T-cell (primary cell): ENCODE results near the gene LRRTM4. TPM values are rescaled to one million over a fixed set of nuclear protein-coding genes. Genes with fewer than 3 reads are reported as not detected.

Experiments
- ATAC-seq, 4 experiments: fragments of 200-7000 bp in 3 of 4; fragments of 150-1000 bp in 1 of 4; cut with Tn5 transposase; replicated peaks in 1 of 4; 1 replicate in 3 of 4; 2 replicates in 1 of 4; pipeline ENCODE4 v1.10.0; 2021; ENCODE audit warnings: moderate library complexity in 3 of 4, mild to moderate bottlenecking in 2 of 4, moderate number of reproducible peaks in 1 of 4
- CTCF ChIA-PET, 2 donors: fragments of 300-600 bp; sonication (Branson Sonifier 250); formaldehyde crosslinking; loops; one replicate each; lab custom pipeline; 2022; ENCODE audit warnings: antibody characterized with exemption in 2 of 2; lab: Charles Lee
- POLR2A ChIA-PET, 2 donors: fragments of 300-600 bp; sonication (Branson Sonifier 250); formaldehyde crosslinking; loops; one replicate each; lab custom pipeline; 2022; ENCODE audit warnings: antibody characterized with exemption in 2 of 2; lab: Charles Lee
- DNase-seq, 35 experiments: peaks; one replicate each; pipeline versions ENCODE4 v3.0.0 to v3.0.0-alpha.2; 2013 to 2023
- H3K27ac ChIP-seq: one replicate; pipeline ENCODE4 v1.5.1; 2013; ENCODE audit warnings: low read length
- H3K27me3 ChIP-seq, 2 experiments: replicated peaks in 1 of 2; 1 replicate in 1 of 2; 2 replicates in 1 of 2; pipeline versions ENCODE4 v1.6.1 to v1.7.0; 2013; ENCODE audit warnings: low read length in 1 of 2, mixed read lengths in 1 of 2; ENCODE audit not compliant: control insufficient read depth in 2 of 2, insufficient read depth in 2 of 2; ENCODE audit errors: extremely low read depth in 1 of 2
- H3K36me3 ChIP-seq, 2 donors: 1 replicate in 1 of 2; 2 replicates in 1 of 2; pipeline versions ENCODE4 v1.6.1 to v1.7.0; 2013; ENCODE audit warnings: low read length in 1 of 2; ENCODE audit not compliant: control insufficient read depth in 2 of 2, insufficient read depth in 1 of 2; ENCODE audit errors: extremely low read depth in 1 of 2
- H3K4me1 ChIP-seq, 2 experiments: 1 replicate in 1 of 2; 2 replicates in 1 of 2; pipeline versions ENCODE4 v1.6.1 to v1.7.0; 2013; ENCODE audit warnings: low read length in 2 of 2, mixed read lengths in 1 of 2; ENCODE audit not compliant: insufficient read depth in 2 of 2, control insufficient read depth in 1 of 2; ENCODE audit errors: extremely low read depth in 1 of 2
- H3K4me3 ChIP-seq, 2 donors: 1 replicate in 1 of 2; 2 replicates in 1 of 2; pipeline versions ENCODE4 v1.5.1 to v1.7.0; 2013; ENCODE audit warnings: mild to moderate bottlenecking in 2 of 2, low read length in 1 of 2, moderate library complexity in 1 of 2; ENCODE audit not compliant: control insufficient read depth in 1 of 2; ENCODE audit errors: extremely low read depth in 1 of 2
- H3K9me3 ChIP-seq: 2 replicates; pipeline ENCODE4 v1.7.0; 2013
- H3K27ac Mint-ChIP-seq, 2 donors: one replicate each; pipeline ENCODE4 v1.8.0; 2020 to 2021; ENCODE audit warnings: mild to moderate bottlenecking in 2 of 2, mixed read lengths in 2 of 2
- H3K27me3 Mint-ChIP-seq, 2 donors: one replicate each; pipeline ENCODE4 v1.8.0; 2021 to 2022; ENCODE audit warnings: mixed read lengths in 2 of 2
- H3K36me3 Mint-ChIP-seq: one replicate; pipeline ENCODE4 v1.8.0; 2021; ENCODE audit warnings: mixed read lengths
- H3K4me1 Mint-ChIP-seq, 3 donors: one replicate each; pipeline ENCODE4 v1.8.0; 2020 to 2022; ENCODE audit warnings: mixed read lengths in 3 of 3, mild to moderate bottlenecking in 1 of 3
- H3K4me3 Mint-ChIP-seq, 3 donors: one replicate each; pipeline ENCODE4 v1.8.0; 2020 to 2022; ENCODE audit warnings: mild to moderate bottlenecking in 3 of 3, mixed read lengths in 3 of 3, moderate library complexity in 3 of 3
- H3K9me3 Mint-ChIP-seq, 3 donors: one replicate each; pipeline ENCODE4 v1.8.0; 2020 to 2022; ENCODE audit warnings: mixed read lengths in 3 of 3
- WGBS: methylation state at CpG from one replicate; pipeline ENCODE4 v1.1.5; 2013; ENCODE audit warnings: missing lambda C conversion rate; ENCODE audit not compliant: insufficient coverage; 5-methylcytosine and 5-hydroxymethylcytosine counted together
- total RNA-seq, 35 experiments: library from RNA in 6 of 35; stranded (reverse) in 6 of 35; fragments of 120-200 nt in 1 of 35; gene quantifications; one replicate each; pipeline versions ENCODE4 v1.2.1 to v1.2.4 and lab custom pipeline; 2013 to 2026

LRRTM4 gene
- total RNA-seq, 5 donors from 2014 or later (not counting 1 experiment from before 2014, with no cell fraction given): not detected

- Mint-ChIP-seq H3K27ac (no peak overlapping the region), H3K9me3 (peaks cover 0 to 22% (median 18%) of the 10 kb centered on the region in 3 donors), H3K36me3 (no peaks in the 10 kb centered on the region), H3K27me3 (no peaks in the 10 kb centered on the region), H3K4me3 (no peak overlapping the region), H3K4me1 (no peaks in the 10 kb centered on the region)
- no CpG with 5 or more reads among the region's 1 CpG for WGBS
- H3K36me3 ChIP-seq: no peaks in the 10 kb centered on the region
- ATAC-seq (no peak), DNase-seq (no peak)
- H3K4me3 ChIP-seq: no peak overlapping the region
- no peaks in the 10 kb centered on the region for H3K27me3 ChIP-seq
- H3K27ac ChIP-seq: no peak overlapping the region
- no peaks in the 10 kb centered on the region for H3K4me1 ChIP-seq
- no peaks in the 10 kb centered on the region for H3K9me3 ChIP-seq
- CTCF ChIA-PET: no interaction called here
- POLR2A ChIA-PET: no interaction called here
Measured at GRCh38 chr2:76737607-76738006, 784.6 kb downstream of the LRRTM4 start.

DNA sequence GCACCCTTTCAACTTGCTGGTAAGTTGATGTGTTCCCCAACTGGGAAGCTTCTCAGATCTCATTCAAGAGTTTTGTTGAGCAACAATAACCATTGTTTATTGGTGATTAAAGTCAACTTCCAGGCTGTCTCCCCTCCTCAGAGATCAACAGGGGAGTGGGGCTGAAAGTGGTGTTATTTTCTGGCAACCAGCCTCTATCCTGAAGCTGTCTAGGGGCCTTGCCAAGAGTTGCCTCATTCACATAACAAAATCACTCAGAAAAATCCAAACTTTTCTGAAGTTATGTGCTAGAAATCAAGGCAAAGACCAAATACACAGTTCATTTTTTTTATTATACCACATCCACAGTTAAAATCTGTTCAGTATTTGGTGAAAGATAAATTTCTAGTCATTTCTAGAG, 788.4 kb downstream of the LRRTM4 start:
- Mint-ChIP-seq H3K36me3 (no peaks in the 10 kb centered on the region), H3K27ac (no peak overlapping the region), H3K9me3 (peaks cover 3 to 18% (median 12%) of the 10 kb centered on the region in 3 donors), H3K4me3 (no peak overlapping the region), H3K27me3 (no peaks in the 10 kb centered on the region), H3K4me1 (no peaks in the 10 kb centered on the region)
- Histone ChIP-seq H3K4me3 (no peak overlapping the region), H3K4me1 (no peaks in the 10 kb centered on the region), H3K36me3 (no peaks in the 10 kb centered on the region), H3K9me3 (no peaks in the 10 kb centered on the region), H3K27me3 (no peaks in the 10 kb centered on the region), H3K27ac (no peak overlapping the region)
- no peak for DNase-seq
- ChIA-PET CTCF (no interaction called here), POLR2A (no interaction called here)
- ATAC-seq: no peak

DNA sequence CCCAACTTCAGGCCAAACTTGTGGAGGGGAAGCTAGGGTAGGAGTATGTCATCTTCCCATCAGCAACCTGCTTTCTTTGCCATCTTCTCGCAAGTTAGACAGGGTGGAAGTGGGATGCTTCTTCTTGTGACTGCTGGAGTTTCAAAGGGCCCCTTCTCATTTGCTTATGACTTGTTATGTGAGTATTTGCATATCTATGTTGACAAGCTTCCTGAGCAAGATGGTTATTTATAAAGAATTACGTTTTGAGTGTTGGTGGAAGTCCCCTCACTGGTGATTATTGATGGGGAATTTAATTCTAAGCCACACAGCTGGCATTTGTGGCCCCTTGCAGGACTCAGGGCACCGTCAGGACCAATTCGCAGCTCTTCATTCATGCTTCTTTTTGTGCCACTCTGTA, 791.0 kb downstream of the LRRTM4 start:
- peaks cover 9 to 16% (median 11%) of the 10 kb centered on the region in 3 donors for H3K9me3 Mint-ChIP-seq
- no peak overlapping the region for H3K4me3 Mint-ChIP-seq
- Histone ChIP-seq H3K4me1 (no peaks in the 10 kb centered on the region), H3K4me3 (no peak overlapping the region), H3K36me3 (no peaks in the 10 kb centered on the region), H3K27ac (no peak overlapping the region), H3K27me3 (no peaks in the 10 kb centered on the region), H3K9me3 (no peaks in the 10 kb centered on the region)
- H3K27me3 Mint-ChIP-seq: no peaks in the 10 kb centered on the region
- 27% methylated on average over 1 of the region's 4 CpGs for WGBS
- CTCF ChIA-PET: interaction anchor here in 1 of 2 donors (0.7 kb wide), 1 partner anchor 432 kb away, joined by 5 read pairs; no protein-coding TSS in a partner anchor
- H3K27ac Mint-ChIP-seq: no peak overlapping the region
- ATAC-seq (no peak), DNase-seq (no peak)
- no peaks in the 10 kb centered on the region for H3K4me1 Mint-ChIP-seq
- POLR2A ChIA-PET: interaction anchor here in 1 of 2 donors (0.7 kb wide), 1 partner anchor 232 kb away, joined by 13 read pairs; no protein-coding TSS in a partner anchor
- H3K36me3 Mint-ChIP-seq: no peaks in the 10 kb centered on the region

GRCh38 chr2:76730021-76730420, 792.2 kb downstream of the LRRTM4 start:
- Histone ChIP-seq H3K27me3 (no peaks in the 10 kb centered on the region), H3K4me3 (no peak overlapping the region), H3K36me3 (no peaks in the 10 kb centered on the region), H3K27ac (no peak overlapping the region), H3K9me3 (no peaks in the 10 kb centered on the region), H3K4me1 (no peaks in the 10 kb centered on the region)
- no peaks in the 10 kb centered on the region for H3K27me3 Mint-ChIP-seq
- ATAC-seq (no peak), DNase-seq (no peak)
- no peaks in the 10 kb centered on the region for H3K36me3 Mint-ChIP-seq
- CTCF ChIA-PET: no interaction called here
- WGBS: 60% methylated on average over 1 of the region's 4 CpGs
- POLR2A ChIA-PET: no interaction called here
- H3K9me3 Mint-ChIP-seq: peaks cover 7 to 13% (median 11%) of the 10 kb centered on the region in 3 donors
- H3K4me3 Mint-ChIP-seq: no peak overlapping the region
- no peaks in the 10 kb centered on the region for H3K4me1 Mint-ChIP-seq
- H3K27ac Mint-ChIP-seq: no peak overlapping the region

GRCh38 chr2:76721226-76721625, 801.0 kb downstream of the LRRTM4 start:
- Mint-ChIP-seq H3K4me1 (no peaks in the 10 kb centered on the region), H3K4me3 (no peak overlapping the region), H3K36me3 (no peaks in the 10 kb centered on the region), H3K27ac (no peak overlapping the region), H3K27me3 (no peaks in the 10 kb centered on the region), H3K9me3 (peaks cover 9 to 15% (median 10%) of the 10 kb centered on the region in 3 donors)
- no CpG with 5 or more reads among the region's 3 CpGs for WGBS
- ATAC-seq (no peak), DNase-seq (no peak)
- Histone ChIP-seq H3K9me3 (no peaks in the 10 kb centered on the region), H3K27me3 (no peaks in the 10 kb centered on the region), H3K36me3 (no peaks in the 10 kb centered on the region), H3K4me1 (no peaks in the 10 kb centered on the region), H3K27ac (no peak overlapping the region), H3K4me3 (no peak overlapping the region)
- ChIA-PET CTCF (no interaction called here), POLR2A (no interaction called here)

GRCh38 chr2:76713312-76713711, 808.9 kb downstream of the LRRTM4 start:
- no CpG with 5 or more reads among the region's 3 CpGs for WGBS

GRCh38 chr2:76711490-76711889, 810.7 kb downstream of the LRRTM4 start:
- no peak overlapping the region for H3K27ac ChIP-seq
- no peaks in the 10 kb centered on the region for H3K4me1 ChIP-seq
- H3K4me3 Mint-ChIP-seq: no peak overlapping the region
- no peak overlapping the region for H3K27ac Mint-ChIP-seq
- H3K27me3 ChIP-seq: no peaks in the 10 kb centered on the region
- POLR2A ChIA-PET: no interaction called here
- no peaks in the 10 kb centered on the region for H3K36me3 Mint-ChIP-seq
- H3K36me3 ChIP-seq: no peaks in the 10 kb centered on the region
- H3K9me3 ChIP-seq: no peaks in the 10 kb centered on the region
- H3K4me1 Mint-ChIP-seq: no peaks in the 10 kb centered on the region
- peaks cover 0 to 22% (median 5%) of the 10 kb centered on the region in 3 donors for H3K9me3 Mint-ChIP-seq
- no peak for ATAC-seq
- WGBS: 39% methylated on average over 2 of the region's 2 CpGs
- H3K27me3 Mint-ChIP-seq: no peaks in the 10 kb centered on the region
- no peak for DNase-seq
- CTCF ChIA-PET: no interaction called here
- H3K4me3 ChIP-seq: no peak overlapping the region

More at GRCh38 chr2:76713312-76713711, 808.9 kb downstream of the LRRTM4 start:
- ChIA-PET CTCF (no interaction called here), POLR2A (no interaction called here)
- Histone ChIP-seq H3K4me3 (no peak overlapping the region), H3K36me3 (no peaks in the 10 kb centered on the region), H3K27me3 (no peaks in the 10 kb centered on the region), H3K27ac (no peak overlapping the region), H3K4me1 (no peaks in the 10 kb centered on the region), H3K9me3 (no peaks in the 10 kb centered on the region)
- Mint-ChIP-seq H3K36me3 (no peaks in the 10 kb centered on the region), H3K9me3 (peaks cover 0 to 24% (median 0%) of the 10 kb centered on the region in 3 donors), H3K27me3 (no peaks in the 10 kb centered on the region), H3K4me3 (no peak overlapping the region), H3K4me1 (no peaks in the 10 kb centered on the region), H3K27ac (no peak overlapping the region)
- no peak for ATAC-seq
- DNase-seq: no peak
